G401.6 (cell line): ENCODE data around the gene EPHB1.

Source experiments
- FAIRE-seq: peaks from 2 replicates; lab custom pipeline; 2012; peaks lifted over from hg19 to GRCh38; lab: Jason Lieb, UNC

Gene EPHB1

GRCh38 chr3:134850761-134851160 lies 55.7 kb downstream of the EPHB1 start:
- no peak for FAIRE-seq

GRCh38 chr3:134852132-134852531 lies 57.1 kb downstream of the EPHB1 start:
- FAIRE-seq, result no peak

- no peak for FAIRE-seq
Observed at GRCh38 chr3:134852893-134853351, 57.9 kb downstream of the EPHB1 start.

- FAIRE-seq, result no peak
Observed at GRCh38 chr3:134854254-134854653, 59.2 kb downstream of the EPHB1 start.

GRCh38 chr3:134857356-134857755 lies 62.3 kb downstream of the EPHB1 start:
- FAIRE-seq, result no peak

GRCh38 chr3:134857776-134858362 lies 62.8 kb downstream of the EPHB1 start:
- FAIRE-seq, result no peak

GRCh38 chr3:134858441-134859035 lies 63.5 kb downstream of the EPHB1 start:
- FAIRE-seq, result no peak

GRCh38 chr3:134859341-134859740 lies 64.3 kb downstream of the EPHB1 start:
- no peak for FAIRE-seq

GRCh38 chr3:134860141-134860540 lies 65.1 kb downstream of the EPHB1 start:
- no peak for FAIRE-seq

- no peak for FAIRE-seq
Observed at GRCh38 chr3:134863915-134864314, 68.9 kb downstream of the EPHB1 start.

- FAIRE-seq, result no peak
Observed at GRCh38 chr3:134864636-134865035, 69.6 kb downstream of the EPHB1 start.

- FAIRE-seq, result no peak
Observed at GRCh38 chr3:134867277-134867676, 72.2 kb downstream of the EPHB1 start.

- FAIRE-seq, result no peak
Observed at GRCh38 chr3:134869153-134869726, 74.2 kb downstream of the EPHB1 start.

GRCh38 chr3:134871818-134872217 lies 76.8 kb downstream of the EPHB1 start:
- no peak for FAIRE-seq

GRCh38 chr3:134872440-134873388 lies 77.7 kb downstream of the EPHB1 start:
- FAIRE-seq, result no peak

- FAIRE-seq, result no peak
Observed at GRCh38 chr3:134873789-134874188, 78.7 kb downstream of the EPHB1 start.

- FAIRE-seq, result no peak
Observed at GRCh38 chr3:134874737-134875413, 79.8 kb downstream of the EPHB1 start.

- FAIRE-seq, result no peak
Observed at GRCh38 chr3:134876836-134877235, 81.8 kb downstream of the EPHB1 start.

- FAIRE-seq, result no peak
Observed at GRCh38 chr3:134877788-134878187, 82.7 kb downstream of the EPHB1 start.

- no peak for FAIRE-seq
Observed at GRCh38 chr3:134879990-134880389, 84.9 kb downstream of the EPHB1 start.

- no peak for FAIRE-seq
Observed at GRCh38 chr3:134880431-134880830, 85.4 kb downstream of the EPHB1 start.

- FAIRE-seq, result no peak
Observed at GRCh38 chr3:134881305-134881704, 86.2 kb downstream of the EPHB1 start.
